Globus pallidus (tissue), 1 donor: ENCODE data around the gene FAM161A.

Experiments
- DNase-seq: peaks from one replicate; pipeline ENCODE4 v3.0.0-alpha.2; 2015; ENCODE audit warnings: low spot score

Gene FAM161A

GRCh38 chr2:61785583-61785982 is 68.3 kb downstream of the FAM161A start:
- no peak for DNase-seq

- DNase-seq = no peak
Observed at GRCh38 chr2:61784643-61785042, 69.2 kb downstream of the FAM161A start.

- no peak for DNase-seq
Observed at GRCh38 chr2:61775956-61776570, 77.8 kb downstream of the FAM161A start.
